Measurements from ENCODE around the gene TBC1D20. TPM values are rescaled to one million over a fixed set of nuclear protein-coding genes. Genes with fewer than 3 reads are reported as not detected.

Gene TBC1D20
- total RNA-seq, 1 experiment from 2014 or later: 42.1 TPM

GRCh38 chr20:430091-430999 is 32.0 kb downstream of the TBC1D20 start:
- H3K4me3 ChIP-seq (ENCODE audit: low read depth in 2 of 2, low read length in 2 of 2): no peak overlapping the region
- BruUV-seq (replicated peaks): no TSS peak
- ChIA-PET POLR2A (no interaction called here), CTCF (interaction anchor here (0.6 to 2.1 kb wide), 3 partner anchors 9 to 76 kb away, joined by 3 to 16 read pairs (median 6); no protein-coding TSS in a partner anchor)
- H3K27ac ChIP-seq (ENCODE audit: low read length): no peak overlapping the region
- intact Hi-C loops (cut with micrococcal nuclease; ENCODE audit: unreplicated experiment): loop anchor here (5.0 kb wide), 1 partner anchor 78 kb away; no protein-coding TSS in a partner anchor
- no peak for ATAC-seq
- in situ Hi-C loops (cut with HindIII; ENCODE audit: low pct_unique_long_range_greater_than_20kb, low sequenced_read_pairs): no loop called here
- no peaks in the 10 kb centered on the region for H3K27me3 ChIP-seq (ENCODE audit: control insufficient read depth, insufficient read depth, low read length)
- H3K9me3 ChIP-seq (ENCODE audit: control insufficient read depth, insufficient read depth, low read depth, low read length): no peaks in the 10 kb centered on the region
- H3K36me3 ChIP-seq (ENCODE audit: control insufficient read depth, insufficient read depth, low read length): peaks cover 3% of the 10 kb centered on the region; the same call in 1 of the 2 replicates
- DNase-seq (ENCODE audit: low read depth, low spot score): no peak
- TF ChIP-seq REST (IDR thresholded peaks at IDR 0.05; ENCODE audit: insufficient read depth in 1 of 2, low read depth in 2 of 2, low read length in 1 of 2) (no peak), POLR2AphosphoS5 (IDR thresholded peaks at IDR 0.05; ENCODE audit: low read depth, low read length) (no peak; the same call in 1 of the 2 replicates), CTCF (IDR thresholded peaks at IDR 0.05) (no peak), TCF7L2 (IDR thresholded peaks at IDR 0.05; ENCODE audit: low read depth, low read length) (no peak), SIN3A (IDR thresholded peaks at IDR 0.05; ENCODE audit: borderline replicate concordance, insufficient read depth, low read depth, low read length) (no peak)
- H3K4me1 ChIP-seq (ENCODE audit: control insufficient read depth, insufficient read depth, low read length): no peaks in the 10 kb centered on the region

GRCh38 chr20:428658-429200 is 33.6 kb downstream of the TBC1D20 start:
- DNase-seq (ENCODE audit: low read depth, low spot score): no peak
- intact Hi-C loops (cut with micrococcal nuclease; ENCODE audit: unreplicated experiment): no loop called here
- CTCF ChIA-PET: no interaction called here
- Histone ChIP-seq H3K4me1 (ENCODE audit: control insufficient read depth, insufficient read depth, low read length) (no peaks in the 10 kb centered on the region), H3K4me3 (ENCODE audit: low read depth in 2 of 2, low read length in 2 of 2) (no peak overlapping the region), H3K27ac (ENCODE audit: low read length) (no peak overlapping the region), H3K36me3 (ENCODE audit: control insufficient read depth, insufficient read depth, low read length) (peaks cover 3% of the 10 kb centered on the region; the same call in 1 of the 2 replicates), H3K27me3 (ENCODE audit: control insufficient read depth, insufficient read depth, low read length) (no peaks in the 10 kb centered on the region), H3K9me3 (ENCODE audit: control insufficient read depth, insufficient read depth, low read depth, low read length) (no peaks in the 10 kb centered on the region)
- peak; percentile 57 for ATAC-seq
- POLR2A ChIA-PET: no interaction called here
- BruUV-seq (replicated peaks): no TSS peak
- TF ChIP-seq POLR2AphosphoS5 (IDR thresholded peaks at IDR 0.05; ENCODE audit: low read depth, low read length): 0 out of 2 replicates have a peak, but pooled peaks have one; percentile 16
- TF ChIP-seq SIN3A (IDR thresholded peaks at IDR 0.05; ENCODE audit: borderline replicate concordance, insufficient read depth, low read depth, low read length): no peak
- in situ Hi-C loops (cut with HindIII; ENCODE audit: low pct_unique_long_range_greater_than_20kb, low sequenced_read_pairs): no loop called here
